Thyroid gland (tissue), 4 donors: ENCODE measurements around the gene NEDD4L.

ENCODE experiments used
- POLR2A ChIP-seq, 2 donors: fragments of 450-650 bp; IDR thresholded peaks; one replicate each; pipeline ENCODE4 v1.6.1; 2017; ENCODE audit warnings: antibody characterized with exemption in 2 of 2, mild to moderate bottlenecking in 2 of 2, moderate library complexity in 1 of 2
- TF ChIP-seq, protein P1 (sequence below), 6 experiments: fragments of 200-600 bp in 3 of 6; fragments of 450-650 bp in 3 of 6; sonication (generic) in 3 of 6; IDR thresholded peaks; one replicate each; pipeline ENCODE4 v1.5.1; 2016 to 2019; ENCODE audit warnings: antibody characterized with exemption in 6 of 6, mild to moderate bottlenecking in 2 of 6, inconsistent platforms in 1 of 6, moderate library complexity in 1 of 6

- TF ChIP-seq, protein P1, sequence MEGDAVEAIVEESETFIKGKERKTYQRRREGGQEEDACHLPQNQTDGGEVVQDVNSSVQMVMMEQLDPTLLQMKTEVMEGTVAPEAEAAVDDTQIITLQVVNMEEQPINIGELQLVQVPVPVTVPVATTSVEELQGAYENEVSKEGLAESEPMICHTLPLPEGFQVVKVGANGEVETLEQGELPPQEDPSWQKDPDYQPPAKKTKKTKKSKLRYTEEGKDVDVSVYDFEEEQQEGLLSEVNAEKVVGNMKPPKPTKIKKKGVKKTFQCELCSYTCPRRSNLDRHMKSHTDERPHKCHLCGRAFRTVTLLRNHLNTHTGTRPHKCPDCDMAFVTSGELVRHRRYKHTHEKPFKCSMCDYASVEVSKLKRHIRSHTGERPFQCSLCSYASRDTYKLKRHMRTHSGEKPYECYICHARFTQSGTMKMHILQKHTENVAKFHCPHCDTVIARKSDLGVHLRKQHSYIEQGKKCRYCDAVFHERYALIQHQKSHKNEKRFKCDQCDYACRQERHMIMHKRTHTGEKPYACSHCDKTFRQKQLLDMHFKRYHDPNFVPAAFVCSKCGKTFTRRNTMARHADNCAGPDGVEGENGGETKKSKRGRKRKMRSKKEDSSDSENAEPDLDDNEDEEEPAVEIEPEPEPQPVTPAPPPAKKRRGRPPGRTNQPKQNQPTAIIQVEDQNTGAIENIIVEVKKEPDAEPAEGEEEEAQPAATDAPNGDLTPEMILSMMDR (IDR thresholded peaks at IDR 0.05) = no peak
- TF ChIP-seq POLR2A (IDR thresholded peaks at IDR 0.05) = no peak
Measured at GRCh38 chr18:58264840-58265239, 220.8 kb downstream of the NEDD4L start.
